Upper lobe of right lung (tissue), 1 donor: ENCODE results near the gene PLP2. TPM values are rescaled to one million over a fixed set of nuclear protein-coding genes. Genes with fewer than 3 reads are reported as not detected.

Experiments
- ATAC-seq: fragments of 200-7000 bp; cut with Tn5 transposase; one replicate; pipeline ENCODE4 v1.9.1; 2020; ENCODE audit warnings: mild to moderate bottlenecking, moderate library complexity
- DNase-seq: peaks from one replicate; pipeline ENCODE4 v3.0.0-alpha.2; 2020
- H3K27ac ChIP-seq: fragments of 200-600 bp; one replicate; pipeline ENCODE4 v1.8.0; 2022
- H3K27me3 ChIP-seq: fragments of 200-600 bp; one replicate; pipeline ENCODE4 v1.8.0; 2022; ENCODE audit warnings: mild to moderate bottlenecking
- H3K36me3 ChIP-seq: fragments of 200-600 bp; one replicate; pipeline ENCODE4 v1.8.0; 2022
- H3K4me1 ChIP-seq: fragments of 200-600 bp; one replicate; pipeline ENCODE4 v1.8.0; 2022
- H3K4me3 ChIP-seq: fragments of 200-600 bp; one replicate; pipeline ENCODE4 v1.8.0; 2022; ENCODE audit warnings: mild to moderate bottlenecking
- H3K9me3 ChIP-seq: fragments of 200-600 bp; one replicate; pipeline ENCODE4 v1.8.0; 2022
- CTCF ChIP-seq: fragments of 200-600 bp; IDR thresholded peaks from one replicate; pipeline ENCODE4 v1.8.0; 2022; ENCODE audit warnings: antibody characterized with exemption
- intact Hi-C: fragments of 100-400 bp; cut with DNase I; formaldehyde crosslinking; loops from one replicate; pipeline ENCODE4 v1.11.0; 2022
- total RNA-seq: library from RNA; stranded (reverse); fragmentation: NEBNext Ultra II Directional; extraction: Animal tissue kit (Norgen Biotek cat#: 25700); gene quantifications from one replicate; pipeline ENCODE4 v1.2.1, GENCODE V29; 2021
- donor health status: DM: no; HTN: yes; CAD: no; lungs with severe emphysema.

The PLP2 gene
- total RNA-seq, 1 donor from 2014 or later: 90.9 TPM

- DNase-seq: no peak
- peak; percentile 51 for TF ChIP-seq CTCF
- intact Hi-C loops: no loop called here
- Histone ChIP-seq H3K4me3 (no peak overlapping the region), H3K4me1 (no peaks in the 10 kb centered on the region), H3K36me3 (no peaks in the 10 kb centered on the region), H3K27ac (no peak overlapping the region), H3K9me3 (no peaks in the 10 kb centered on the region), H3K27me3 (no peaks in the 10 kb centered on the region)
- ATAC-seq: no peak
These were observed 21.1 kb downstream of the PLP2 start for GRCh38 chrX:49192722-49193328.

DNA sequence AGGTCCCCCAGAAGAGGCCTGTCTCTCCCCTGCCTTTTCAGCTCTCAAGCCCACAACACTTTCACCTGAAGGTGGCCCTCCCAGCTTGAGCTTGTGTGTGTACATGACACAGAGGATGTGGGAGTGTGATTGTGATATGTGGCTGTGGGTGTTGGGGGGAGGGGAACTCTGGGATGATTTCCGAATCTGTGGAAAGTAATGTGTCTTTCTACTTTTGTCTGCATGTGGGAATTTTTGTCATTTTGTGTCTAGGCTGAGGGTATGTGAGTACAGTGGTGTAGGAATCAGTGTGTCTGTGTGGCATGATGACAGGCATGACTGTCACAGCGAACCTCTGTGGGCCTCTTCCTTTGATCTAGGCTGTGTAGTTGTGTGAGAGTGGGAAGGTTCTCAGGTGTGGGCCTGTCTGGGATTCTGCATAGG lies 21.9 kb downstream of the PLP2 start:
- intact Hi-C loops: no loop called here
- H3K27me3 ChIP-seq: no peaks in the 10 kb centered on the region
- H3K36me3 ChIP-seq: no peaks in the 10 kb centered on the region
- no peak overlapping the region for H3K4me3 ChIP-seq
- TF ChIP-seq CTCF: no peak
- H3K4me1 ChIP-seq: no peaks in the 10 kb centered on the region
- H3K27ac ChIP-seq: no peak overlapping the region
- no peak for ATAC-seq
- no peak for DNase-seq
- no peaks in the 10 kb centered on the region for H3K9me3 ChIP-seq

DNA sequence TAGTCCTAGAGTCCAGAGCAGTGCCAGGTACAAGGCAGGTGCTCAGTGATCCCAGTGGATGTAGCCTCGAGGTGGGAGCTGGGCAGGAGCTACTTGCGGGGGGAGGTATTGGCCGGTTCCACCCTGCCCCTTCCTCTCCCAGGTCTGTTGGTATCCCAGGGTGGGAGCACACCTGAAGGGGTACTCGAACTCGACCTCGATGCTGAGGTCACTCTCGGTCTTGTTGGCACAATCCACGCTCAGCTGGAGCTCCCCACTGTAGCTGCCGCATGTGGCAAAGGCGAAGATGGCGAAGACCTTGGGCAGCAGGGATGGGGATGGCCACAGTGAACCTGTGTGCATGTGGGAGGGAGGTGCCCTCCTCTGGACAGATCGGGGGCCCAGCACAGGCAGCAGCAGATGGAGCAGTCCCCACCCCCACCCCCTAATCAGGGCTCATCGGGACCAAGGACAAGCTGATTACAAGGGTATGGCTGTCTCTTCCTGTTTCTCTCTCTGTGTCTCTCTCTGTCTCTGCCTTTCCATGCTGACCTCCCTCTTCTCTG lies 25.9 kb downstream of the PLP2 start:
- no peaks in the 10 kb centered on the region for H3K9me3 ChIP-seq
- intact Hi-C loops: no loop called here
- DNase-seq: no peak

GRCh38 chrX:49198540-49199314 lies 27.0 kb downstream of the PLP2 start:
- H3K27me3 ChIP-seq: no peaks in the 10 kb centered on the region
- peaks cover 3% of the 10 kb centered on the region for H3K4me1 ChIP-seq
- no peaks in the 10 kb centered on the region for H3K9me3 ChIP-seq
- no peak overlapping the region for H3K4me3 ChIP-seq
- no peaks in the 10 kb centered on the region for H3K36me3 ChIP-seq
- no peak for DNase-seq
- no peak for TF ChIP-seq CTCF
- no peak for ATAC-seq
- H3K27ac ChIP-seq: no peak overlapping the region
- intact Hi-C loops: no loop called here

More for the DNA sequence above, 25.9 kb downstream of the PLP2 start:
- H3K27me3 ChIP-seq: no peaks in the 10 kb centered on the region
- no peak overlapping the region for H3K4me3 ChIP-seq
- H3K27ac ChIP-seq: no peak overlapping the region
- TF ChIP-seq CTCF: no peak
- peaks cover 3% of the 10 kb centered on the region for H3K4me1 ChIP-seq
- no peak for ATAC-seq
- no peaks in the 10 kb centered on the region for H3K36me3 ChIP-seq

GRCh38 chrX:49199315-49199595 lies 27.6 kb downstream of the PLP2 start:
- Histone ChIP-seq H3K4me3 (no peak overlapping the region), H3K9me3 (no peaks in the 10 kb centered on the region), H3K27me3 (no peaks in the 10 kb centered on the region), H3K36me3 (no peaks in the 10 kb centered on the region), H3K27ac (no peak overlapping the region), H3K4me1 (peaks cover 3% of the 10 kb centered on the region)
- ATAC-seq: no peak
- no peak for DNase-seq
- intact Hi-C loops: no loop called here
- no peak for TF ChIP-seq CTCF
